Cardiac muscle cell (in vitro differentiated cells and primary cell): ENCODE measurements around the gene R3HDM4. TPM values are rescaled to one million over a fixed set of nuclear protein-coding genes. Genes with fewer than 3 reads are reported as not detected.

ENCODE experiments used
- DNase-seq, 2 donors: peaks; one replicate each; pipeline versions ENCODE4 v3.0.0 to v3.0.0-alpha.2; 2010 to 2017; ENCODE audit warnings: low read depth in 1 of 2, low spot score in 1 of 2
- H3K27ac ChIP-seq: fragments of 200-600 bp; sonication (generic); 2 replicates; pipeline ENCODE4 v1.5.1; 2016
- H3K27me3 ChIP-seq: fragments of 200-600 bp; sonication (generic); 2 replicates; pipeline ENCODE4 v1.6.0; 2016; ENCODE audit warnings: control low read depth
- H3K36me3 ChIP-seq: fragments of 200-600 bp; sonication (generic); 2 replicates; pipeline ENCODE4 v1.5.1; 2016; ENCODE audit warnings: control low read depth
- H3K4me1 ChIP-seq: fragments of 200-600 bp; sonication (generic); 2 replicates; pipeline ENCODE4 v1.8.1; 2017; ENCODE audit warnings: low read depth, mild to moderate bottlenecking, mixed run types
- H3K4me3 ChIP-seq: fragments of 200-600 bp; sonication (generic); 2 replicates; pipeline ENCODE4 v1.5.1; 2016; ENCODE audit warnings: mild to moderate bottlenecking
- H3K9me3 ChIP-seq: fragments of 200-600 bp; sonication (generic); 2 replicates; pipeline ENCODE4 v1.5.1; 2017; ENCODE audit warnings: low read depth, mild to moderate bottlenecking, control low read depth
- polyA plus RNA-seq: library from polyadenylated mRNA; unstranded; fragments of >200 nt; fragmentation: Nextera tagmentation; extraction: Ambion mirVana; gene quantifications from 2 replicates; pipeline ENCODE4 v1.2.1, GENCODE V29; 2016
- total RNA-seq: library from RNA; depleted of rRNA; stranded (reverse); fragments of >200 nt; gene quantifications from 2 replicates; pipeline ENCODE4 v1.2.3, GENCODE V29; 2016
- TF ChIP-seq, protein P1 (sequence below): IDR thresholded peaks from 2 replicates; pipeline ENCODE4 v1.5.1; 2012; ENCODE audit warnings: low read depth, mild to moderate bottlenecking, low read length

The R3HDM4 gene
- total and polyA plus RNA-seq, 2 experiments from 2014 or later: 60.3 to 82.1 TPM

GRCh38 chr19:948842-949496 lies 36.0 kb upstream of the R3HDM4 start:
- Histone ChIP-seq H3K4me1 (peaks cover 17% of the 10 kb centered on the region), H3K9me3 (no peaks in the 10 kb centered on the region), H3K27me3 (no peaks in the 10 kb centered on the region), H3K4me3 (no peak overlapping the region), H3K36me3 (peaks cover 3% of the 10 kb centered on the region), H3K27ac (no peak overlapping the region)
- no peak for DNase-seq
- TF ChIP-seq, protein P1, sequence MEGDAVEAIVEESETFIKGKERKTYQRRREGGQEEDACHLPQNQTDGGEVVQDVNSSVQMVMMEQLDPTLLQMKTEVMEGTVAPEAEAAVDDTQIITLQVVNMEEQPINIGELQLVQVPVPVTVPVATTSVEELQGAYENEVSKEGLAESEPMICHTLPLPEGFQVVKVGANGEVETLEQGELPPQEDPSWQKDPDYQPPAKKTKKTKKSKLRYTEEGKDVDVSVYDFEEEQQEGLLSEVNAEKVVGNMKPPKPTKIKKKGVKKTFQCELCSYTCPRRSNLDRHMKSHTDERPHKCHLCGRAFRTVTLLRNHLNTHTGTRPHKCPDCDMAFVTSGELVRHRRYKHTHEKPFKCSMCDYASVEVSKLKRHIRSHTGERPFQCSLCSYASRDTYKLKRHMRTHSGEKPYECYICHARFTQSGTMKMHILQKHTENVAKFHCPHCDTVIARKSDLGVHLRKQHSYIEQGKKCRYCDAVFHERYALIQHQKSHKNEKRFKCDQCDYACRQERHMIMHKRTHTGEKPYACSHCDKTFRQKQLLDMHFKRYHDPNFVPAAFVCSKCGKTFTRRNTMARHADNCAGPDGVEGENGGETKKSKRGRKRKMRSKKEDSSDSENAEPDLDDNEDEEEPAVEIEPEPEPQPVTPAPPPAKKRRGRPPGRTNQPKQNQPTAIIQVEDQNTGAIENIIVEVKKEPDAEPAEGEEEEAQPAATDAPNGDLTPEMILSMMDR: no peak

- no peaks in the 10 kb centered on the region for H3K27me3 ChIP-seq
- DNase-seq: no peak
- peaks cover 7% of the 10 kb centered on the region for H3K36me3 ChIP-seq
- no peak overlapping the region for H3K4me3 ChIP-seq
- H3K27ac ChIP-seq: no peak overlapping the region
- H3K4me1 ChIP-seq: peaks cover 6% of the 10 kb centered on the region
- no peaks in the 10 kb centered on the region for H3K9me3 ChIP-seq
- TF ChIP-seq, protein P1: no peak
Measured at GRCh38 chr19:947707-948539, 34.9 kb upstream of the R3HDM4 start.

- H3K27ac ChIP-seq: no peak overlapping the region
- H3K9me3 ChIP-seq: no peaks in the 10 kb centered on the region
- peaks cover 7% of the 10 kb centered on the region for H3K36me3 ChIP-seq
- H3K4me1 ChIP-seq: no peaks in the 10 kb centered on the region
- TF ChIP-seq, protein P1: no peak
- H3K27me3 ChIP-seq: no peaks in the 10 kb centered on the region
- H3K4me3 ChIP-seq: no peak overlapping the region
- DNase-seq: no peak
Measured at GRCh38 chr19:947090-947706, 34.2 kb upstream of the R3HDM4 start.

DNA sequence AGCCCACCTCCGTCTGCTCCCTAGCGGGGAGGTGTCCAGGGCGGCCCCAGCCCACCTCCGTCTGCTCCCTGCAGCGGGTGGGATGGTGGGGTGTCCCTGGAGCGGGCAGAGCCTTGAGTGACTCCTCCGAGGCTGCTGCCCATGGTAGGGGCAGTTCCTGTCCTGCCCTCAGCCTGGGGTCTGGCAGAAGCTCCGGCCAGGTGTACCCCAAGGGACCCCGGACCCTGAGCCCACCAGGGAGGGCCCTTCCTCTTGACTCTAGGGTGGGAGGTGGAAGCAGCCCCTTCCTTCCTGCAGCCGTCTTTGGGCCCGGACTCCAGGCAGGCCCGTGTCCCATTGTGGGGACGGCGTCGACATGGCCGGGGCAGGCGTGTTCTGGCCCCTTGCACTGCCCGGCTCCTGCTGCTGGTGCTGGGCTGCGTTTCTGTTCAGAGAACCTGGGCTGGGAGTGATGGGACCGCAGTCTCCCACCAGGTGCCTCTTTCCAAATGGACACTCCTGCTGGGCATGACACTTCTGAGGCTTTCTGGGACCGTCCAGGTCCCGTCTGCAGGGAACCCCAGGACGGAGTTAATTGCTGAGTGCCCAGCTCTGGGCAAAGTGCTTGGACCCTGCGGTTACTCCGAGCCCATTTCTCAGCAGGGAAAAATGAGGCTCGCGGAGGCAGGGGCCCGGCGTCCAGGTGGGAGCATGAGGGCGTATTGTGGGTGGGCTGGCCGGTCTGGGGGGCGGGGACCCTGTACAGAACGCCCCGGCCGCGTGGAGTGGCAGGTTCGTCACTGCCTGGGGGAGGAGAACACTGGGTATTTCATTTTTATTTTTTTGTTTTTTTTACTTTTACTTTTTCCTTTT lies 32.6 kb upstream of the R3HDM4 start:
- H3K27me3 ChIP-seq: no peaks in the 10 kb centered on the region
- DNase-seq: no peak
- TF ChIP-seq, protein P1: no peak
- H3K4me3 ChIP-seq: no peak overlapping the region
- peak overlapping the region; percentile 39 for H3K27ac ChIP-seq
- no peaks in the 10 kb centered on the region for H3K4me1 ChIP-seq
- peaks cover 7% of the 10 kb centered on the region for H3K36me3 ChIP-seq
- H3K9me3 ChIP-seq: no peaks in the 10 kb centered on the region

DNA sequence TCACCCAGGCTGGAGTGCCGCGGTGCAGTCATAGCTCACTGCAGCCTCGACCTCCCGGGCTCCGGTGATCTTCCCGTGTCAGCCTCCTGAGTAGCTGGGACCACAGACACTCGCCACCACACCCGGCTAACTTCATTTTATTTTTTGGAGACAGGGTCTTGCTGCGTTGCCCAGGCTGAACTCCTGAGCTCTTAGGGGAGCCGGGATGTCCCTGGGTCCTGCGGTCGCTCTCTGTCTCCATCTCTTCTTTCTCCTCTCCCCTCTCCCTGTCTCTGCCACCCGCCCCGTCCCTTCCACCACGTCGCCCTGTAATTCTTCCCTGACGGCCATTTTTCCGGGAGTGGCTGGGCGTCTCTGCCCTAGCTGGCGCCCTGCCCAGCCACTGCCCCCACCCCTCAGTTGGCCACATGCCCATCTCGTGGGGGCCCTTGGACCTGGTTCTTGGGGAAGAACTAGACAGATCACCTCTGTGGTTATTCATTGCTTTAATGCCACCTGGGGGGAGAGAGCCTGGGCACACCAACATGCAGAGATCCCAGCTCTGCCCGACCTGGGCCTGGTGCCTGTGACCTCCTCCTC lies 31.7 kb upstream of the R3HDM4 start:
- Histone ChIP-seq H3K36me3 (peaks cover 7% of the 10 kb centered on the region), H3K4me3 (no peak overlapping the region), H3K27ac (peak overlapping the region; percentile 39), H3K27me3 (no peaks in the 10 kb centered on the region), H3K9me3 (no peaks in the 10 kb centered on the region), H3K4me1 (no peaks in the 10 kb centered on the region)
- TF ChIP-seq, protein P1: no peak
- no peak for DNase-seq
